ENCODE results near the gene DAZ2. TPM values are rescaled to one million over a fixed set of nuclear protein-coding genes. Genes with fewer than 3 reads are reported as not detected.
"Not testable (repeated sequence)": the region's sequence is repeated elsewhere in the genome, so short reads cannot be mapped to it uniquely, and the experiment has no call there.

DAZ2 gene, protein sequence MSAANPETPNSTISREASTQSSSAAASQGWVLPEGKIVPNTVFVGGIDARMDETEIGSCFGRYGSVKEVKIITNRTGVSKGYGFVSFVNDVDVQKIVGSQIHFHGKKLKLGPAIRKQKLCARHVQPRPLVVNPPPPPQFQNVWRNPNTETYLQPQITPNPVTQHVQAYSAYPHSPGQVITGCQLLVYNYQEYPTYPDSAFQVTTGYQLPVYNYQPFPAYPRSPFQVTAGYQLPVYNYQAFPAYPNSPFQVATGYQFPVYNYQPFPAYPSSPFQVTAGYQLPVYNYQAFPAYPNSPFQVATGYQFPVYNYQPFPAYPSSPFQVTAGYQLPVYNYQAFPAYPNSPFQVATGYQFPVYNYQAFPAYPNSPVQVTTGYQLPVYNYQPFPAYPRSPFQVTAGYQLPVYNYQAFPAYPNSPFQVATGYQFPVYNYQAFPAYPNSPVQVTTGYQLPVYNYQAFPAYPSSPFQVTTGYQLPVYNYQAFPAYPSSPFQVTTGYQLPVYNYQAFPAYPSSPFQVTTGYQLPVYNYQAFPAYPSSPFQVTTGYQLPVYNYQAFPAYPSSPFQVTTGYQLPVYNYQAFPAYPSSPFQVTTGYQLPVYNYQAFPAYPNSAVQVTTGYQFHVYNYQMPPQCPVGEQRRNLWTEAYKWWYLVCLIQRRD
- not detected in 2 replicates for total RNA-seq

DNA sequence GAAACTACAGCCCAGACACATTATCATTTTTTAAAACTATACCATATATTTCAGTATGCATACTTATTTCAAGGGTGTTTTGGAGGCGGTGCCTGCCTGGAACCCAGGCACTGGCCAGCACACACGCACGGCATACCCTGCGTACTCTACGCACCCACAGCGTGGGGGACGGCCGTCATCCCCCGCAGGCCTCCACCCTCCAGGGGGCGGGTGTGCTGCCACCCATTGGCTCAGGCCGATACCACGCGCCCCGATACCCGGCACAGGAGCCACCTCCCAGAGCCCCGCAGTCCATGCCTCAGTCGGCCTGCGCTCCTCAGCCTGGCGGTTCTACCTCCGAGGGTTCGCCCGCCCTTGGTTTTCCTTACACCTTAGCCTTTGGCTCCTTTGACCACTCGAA lies at the start of gene DAZ2:
Gene DAZ2 (plus strand): TSS at position 301 of the 400 bp plus-strand sequence. CDS start 208 bp downstream, outside the sequence.
- H3K27me3 Mint-ChIP-seq; H3K4me3 Mint-ChIP-seq; H3K27ac Mint-ChIP-seq; POLR2A ChIA-PET; CTCF ChIA-PET; H3K36me3 Mint-ChIP-seq (ENCODE audit: low read depth); intact Hi-C loops (cut with micrococcal nuclease); H3K4me1 Mint-ChIP-seq; ATAC-seq (ENCODE audit: low read depth); DNase-seq; H3K9me3 Mint-ChIP-seq: not testable (repeated sequence)

DNA sequence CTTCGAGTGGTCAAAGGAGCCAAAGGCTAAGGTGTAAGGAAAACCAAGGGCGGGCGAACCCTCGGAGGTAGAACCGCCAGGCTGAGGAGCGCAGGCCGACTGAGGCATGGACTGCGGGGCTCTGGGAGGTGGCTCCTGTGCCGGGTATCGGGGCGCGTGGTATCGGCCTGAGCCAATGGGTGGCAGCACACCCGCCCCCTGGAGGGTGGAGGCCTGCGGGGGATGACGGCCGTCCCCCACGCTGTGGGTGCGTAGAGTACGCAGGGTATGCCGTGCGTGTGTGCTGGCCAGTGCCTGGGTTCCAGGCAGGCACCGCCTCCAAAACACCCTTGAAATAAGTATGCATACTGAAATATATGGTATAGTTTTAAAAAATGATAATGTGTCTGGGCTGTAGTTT lies 20.4 kb upstream of the DAZ2 start, which contains the start of gene DAZ1:
Gene DAZ1 (minus strand): TSS at position 101 of the 400 bp plus-strand sequence. CDS start 208 bp downstream, outside the sequence.
- POLR2A ChIA-PET; CTCF ChIA-PET; H3K9me3 Mint-ChIP-seq; H3K27me3 Mint-ChIP-seq; intact Hi-C loops (cut with micrococcal nuclease); H3K27ac Mint-ChIP-seq; ATAC-seq (ENCODE audit: low read depth); H3K4me3 Mint-ChIP-seq; H3K4me1 Mint-ChIP-seq; H3K36me3 Mint-ChIP-seq (ENCODE audit: low read depth); DNase-seq: not testable (repeated sequence)

DNA sequence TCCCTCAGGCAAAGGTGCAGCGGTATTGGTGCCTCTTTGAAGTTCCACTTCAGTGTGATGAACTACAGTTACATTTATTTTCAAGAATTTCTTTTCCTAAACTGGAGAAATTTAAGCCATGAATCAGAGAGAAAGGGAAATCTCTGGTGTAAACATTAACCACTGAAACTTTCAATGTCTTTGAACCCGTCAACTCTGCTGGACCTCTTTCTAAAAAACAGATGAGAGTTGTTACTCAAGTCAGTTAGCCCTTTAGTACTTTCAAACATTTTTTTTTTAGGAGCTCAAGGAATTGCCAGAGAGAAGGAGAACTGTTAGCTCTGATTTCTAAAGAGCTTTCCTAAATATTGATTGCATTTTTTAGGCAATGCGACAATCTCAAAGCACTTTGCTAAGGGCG lies 11.9 kb upstream of the DAZ2 start:
- H3K27me3 Mint-ChIP-seq; intact Hi-C loops (cut with micrococcal nuclease); ATAC-seq (ENCODE audit: low read depth); H3K4me1 Mint-ChIP-seq; H3K4me3 Mint-ChIP-seq; DNase-seq; H3K27ac Mint-ChIP-seq; POLR2A ChIA-PET; H3K9me3 Mint-ChIP-seq; CTCF ChIA-PET; H3K36me3 Mint-ChIP-seq (ENCODE audit: low read depth): not testable (repeated sequence)

DNA sequence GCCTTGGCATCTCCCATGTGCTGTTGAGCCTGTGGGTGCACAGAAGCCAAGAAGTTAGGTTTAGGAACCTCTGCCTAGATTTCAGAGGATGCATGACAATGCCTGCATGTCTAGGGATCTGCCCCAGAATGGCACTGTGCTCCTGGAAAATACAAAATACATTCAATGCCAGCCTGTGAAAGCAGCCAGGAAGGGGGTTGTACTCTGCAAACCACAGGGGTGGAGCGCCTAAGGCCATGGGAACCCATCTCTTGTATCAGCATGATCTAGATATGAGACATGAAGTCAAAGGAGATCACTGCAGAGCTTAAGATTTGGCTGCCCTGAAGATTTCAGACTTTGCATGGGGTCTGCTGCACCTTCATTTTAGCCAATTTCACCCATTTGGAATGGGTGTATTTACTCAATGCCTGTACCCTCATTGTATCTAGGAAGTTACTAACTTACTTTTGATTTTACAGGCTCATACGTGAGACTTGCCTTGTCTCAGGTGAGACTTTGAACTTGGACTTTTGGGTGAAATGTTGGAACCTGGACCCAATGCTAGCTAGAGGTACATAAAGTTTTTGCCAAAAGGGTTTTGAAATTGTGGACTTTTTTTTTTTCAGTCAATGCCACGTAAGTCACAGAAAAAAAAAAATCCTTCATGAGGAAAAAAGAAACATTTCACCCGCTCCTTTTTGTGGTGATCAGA lies 9.4 kb upstream of the DAZ2 start:
- H3K27me3 Mint-ChIP-seq; CTCF ChIA-PET; ATAC-seq (ENCODE audit: low read depth); intact Hi-C loops (cut with micrococcal nuclease); H3K27ac Mint-ChIP-seq; H3K4me3 Mint-ChIP-seq; POLR2A ChIA-PET; H3K9me3 Mint-ChIP-seq; H3K36me3 Mint-ChIP-seq (ENCODE audit: low read depth); H3K4me1 Mint-ChIP-seq; DNase-seq: not testable (repeated sequence)

DNA sequence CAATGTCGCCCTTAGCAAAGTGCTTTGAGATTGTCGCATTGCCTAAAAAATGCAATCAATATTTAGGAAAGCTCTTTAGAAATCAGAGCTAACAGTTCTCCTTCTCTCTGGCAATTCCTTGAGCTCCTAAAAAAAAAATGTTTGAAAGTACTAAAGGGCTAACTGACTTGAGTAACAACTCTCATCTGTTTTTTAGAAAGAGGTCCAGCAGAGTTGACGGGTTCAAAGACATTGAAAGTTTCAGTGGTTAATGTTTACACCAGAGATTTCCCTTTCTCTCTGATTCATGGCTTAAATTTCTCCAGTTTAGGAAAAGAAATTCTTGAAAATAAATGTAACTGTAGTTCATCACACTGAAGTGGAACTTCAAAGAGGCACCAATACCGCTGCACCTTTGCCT lies 8.7 kb upstream of the DAZ2 start:
- H3K27me3 Mint-ChIP-seq; H3K9me3 Mint-ChIP-seq; DNase-seq; H3K36me3 Mint-ChIP-seq (ENCODE audit: low read depth); intact Hi-C loops (cut with micrococcal nuclease); ATAC-seq (ENCODE audit: low read depth); POLR2A ChIA-PET; H3K27ac Mint-ChIP-seq; H3K4me1 Mint-ChIP-seq; H3K4me3 Mint-ChIP-seq; CTCF ChIA-PET: not testable (repeated sequence)

Other genes starting within 250 kb of the DAZ2 start
- gene BPY2, start 235.3 kb upstream of the DAZ2 start, total RNA-seq: not detected in 2 replicates
- gene DAZ1, start 20.5 kb upstream of the DAZ2 start, total RNA-seq: not detected in 2 replicates